ENCODE data around the gene RBX1. TPM values are rescaled to one million over a fixed set of nuclear protein-coding genes. Genes with fewer than 3 reads are reported as not detected.
"Not testable (repeated sequence)": the region's sequence is repeated elsewhere in the genome, so short reads cannot be mapped to it uniquely, and the experiment has no call there.

Gene RBX1
- total RNA-seq (10 to 100 TPM; 52.6 to 65.6 (median 58.2) TPM), polyA plus RNA-seq (102 TPM)
- long read RNA-seq, donor 1, transcript RBX1-201 (5 exons, 1,188 nt), result major isoform, 75 of 92 reads
- long read RNA-seq, donor 1, partial matches to known transcripts, result 1 of 92 reads
- long read RNA-seq, donor 1, other reads (novel, unspliced or antisense), result 15 of 92 reads
- long read RNA-seq, donor 2, transcript RBX1-201 (5 exons, 1,188 nt), result major isoform, 97 of 109 reads
- long read RNA-seq, donor 2, partial matches to known transcripts, result 0 of 109 reads
- long read RNA-seq, donor 2, other reads (novel, unspliced or antisense), result 10 of 109 reads
- long read RNA-seq, donor 3, transcript RBX1-201 (5 exons, 1,188 nt), result major isoform, 50 of 68 reads
- long read RNA-seq, donor 3, partial matches to known transcripts, result 5 of 68 reads
- long read RNA-seq, donor 3, other reads (novel, unspliced or antisense), result 12 of 68 reads
- long read RNA-seq, donor 4, transcript RBX1-201 (5 exons, 1,188 nt), result major isoform, 70 of 80 reads
- long read RNA-seq, donor 4, partial matches to known transcripts, result 2 of 80 reads
- long read RNA-seq, donor 4, other reads (novel, unspliced or antisense), result 6 of 80 reads

- Histone ChIP-seq H3K4me3 (ENCODE audit: low read length) (peak within 1 kb of the TSS; percentile 44), H3K27me3 (ENCODE audit: control insufficient read depth, insufficient read depth) (no peaks in the 10 kb centered on the region), H3K27ac (ENCODE audit: low read length) (peak within 1 kb of the TSS; percentile 95), H3K4me1 (ENCODE audit: control insufficient read depth, insufficient read depth, low read length) (no peaks in the 10 kb centered on the region), H3K9me3 (ENCODE audit: control insufficient read depth, low read length) (no peaks in the 10 kb centered on the region)
- WGBS, result under 1% methylated on average over 86 of the region's 86 CpGs
- DNase-seq (peak; percentile 98 to 99 (median 99)), ATAC-seq (peak; percentile 97)
- intact Hi-C loops (cut with DNase I), result loop anchor here (1.0 to 10.0 kb wide), 5 partner anchors 72 to 144 kb away; partner anchors contain the start of gene EP300 (in 2 of the 4)
These were observed at the start of gene RBX1 for GRCh38 chr22:40950962-40951794. Gene RBX1 (plus strand): TSS chr22:40951378. CDS start chr22:40951399, 21 bp downstream.

DNA sequence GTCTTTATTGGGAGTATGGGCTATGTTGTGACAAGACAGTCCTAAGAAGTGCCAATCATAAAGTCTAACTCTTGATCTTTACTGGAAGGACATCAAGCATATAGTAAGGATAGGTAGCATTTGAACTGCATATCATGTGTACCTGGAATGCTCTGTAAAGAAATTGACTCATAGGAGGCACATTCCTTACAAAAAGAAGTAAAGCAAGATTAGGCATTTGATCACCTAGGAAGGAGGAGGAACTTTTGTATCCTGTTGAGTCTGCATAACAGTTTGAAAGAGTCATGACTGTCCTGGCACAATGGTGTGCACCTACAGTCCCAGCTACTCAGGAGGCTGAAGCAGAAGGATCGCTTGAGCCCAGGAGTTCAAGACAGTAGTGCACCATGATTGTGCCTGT, 47.1 kb upstream of the RBX1 start:
- intact Hi-C loops (cut with DNase I), result no loop called here
- H3K9me3 ChIP-seq (ENCODE audit: control insufficient read depth, low read length), result no peaks in the 10 kb centered on the region
- H3K4me3 ChIP-seq (ENCODE audit: low read length), result no peak overlapping the region
- DNase-seq (no peak), ATAC-seq (no peak)
- WGBS, result 93% methylated on average over 1 of the region's 1 CpG
- H3K4me1 ChIP-seq (ENCODE audit: control insufficient read depth, insufficient read depth, low read length), result no peaks in the 10 kb centered on the region
- no peaks in the 10 kb centered on the region for H3K27me3 ChIP-seq (ENCODE audit: control insufficient read depth, insufficient read depth)
- H3K27ac ChIP-seq (ENCODE audit: low read length), result no peak overlapping the region

DNA sequence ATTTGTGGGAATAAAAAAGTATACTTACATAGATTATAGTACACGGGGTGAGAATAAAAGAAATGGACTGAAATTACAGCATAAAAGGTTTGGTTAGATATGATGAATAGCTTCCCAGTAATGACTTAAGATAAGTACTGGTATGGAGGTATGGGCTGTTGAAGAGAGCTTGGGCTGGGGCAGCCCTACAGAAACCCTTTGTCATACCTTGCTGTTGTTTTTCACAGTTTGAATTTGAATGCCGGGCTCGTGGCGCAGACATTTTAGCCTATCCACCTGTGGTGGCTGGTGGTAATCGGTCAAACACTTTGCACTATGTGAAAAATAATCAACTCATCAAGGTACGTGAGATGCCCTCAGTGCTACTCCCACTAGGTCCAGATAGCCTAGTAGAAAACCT, 42.3 kb upstream of the RBX1 start:
- intact Hi-C loops (cut with DNase I), result no loop called here
- 94% methylated on average over 6 of the region's 6 CpGs for WGBS
- ATAC-seq, result no peak

DNA sequence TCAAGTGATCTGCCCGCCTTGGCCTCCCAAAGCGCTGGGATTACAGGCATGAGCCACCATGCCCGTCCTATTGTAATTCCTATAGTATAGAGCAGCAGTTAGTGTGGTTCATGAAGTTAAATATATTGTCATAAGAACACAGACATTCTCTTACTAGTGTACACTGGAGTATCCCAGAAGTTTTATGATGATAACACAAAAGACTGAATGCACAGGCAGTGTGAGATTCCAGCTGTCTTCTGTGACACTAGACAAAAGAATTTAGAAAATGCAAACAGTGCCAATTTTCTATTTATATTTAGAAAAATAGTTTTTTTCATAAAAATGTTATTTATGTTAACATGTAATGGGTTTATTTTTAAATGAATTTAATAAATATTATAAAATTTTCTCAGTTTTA, 39.4 kb upstream of the RBX1 start:
- no peak overlapping the region for H3K27ac ChIP-seq (ENCODE audit: low read length)
- WGBS, result 86% methylated on average over 3 of the region's 3 CpGs
- no peak for DNase-seq
- no peaks in the 10 kb centered on the region for H3K9me3 ChIP-seq (ENCODE audit: control insufficient read depth, low read length)
- H3K27me3 ChIP-seq (ENCODE audit: control insufficient read depth, insufficient read depth), result no peaks in the 10 kb centered on the region
- no peak for ATAC-seq
- H3K4me1 ChIP-seq (ENCODE audit: control insufficient read depth, insufficient read depth, low read length), result no peaks in the 10 kb centered on the region
- intact Hi-C loops (cut with DNase I), result no loop called here
- H3K4me3 ChIP-seq (ENCODE audit: low read length), result no peak overlapping the region

More for the DNA sequence above, 42.3 kb upstream of the RBX1 start:
- Histone ChIP-seq H3K4me3 (ENCODE audit: low read length) (no peak overlapping the region), H3K4me1 (ENCODE audit: control insufficient read depth, insufficient read depth, low read length) (no peaks in the 10 kb centered on the region), H3K9me3 (ENCODE audit: control insufficient read depth, low read length) (no peaks in the 10 kb centered on the region), H3K27ac (ENCODE audit: low read length) (no peak overlapping the region), H3K27me3 (ENCODE audit: control insufficient read depth, insufficient read depth) (no peaks in the 10 kb centered on the region)
- no peak for DNase-seq

- H3K4me3 ChIP-seq (ENCODE audit: low read length); DNase-seq; H3K9me3 ChIP-seq (ENCODE audit: control insufficient read depth, low read length); intact Hi-C loops (cut with DNase I); H3K27me3 ChIP-seq (ENCODE audit: control insufficient read depth, insufficient read depth); H3K4me1 ChIP-seq (ENCODE audit: control insufficient read depth, insufficient read depth, low read length); ATAC-seq; H3K27ac ChIP-seq (ENCODE audit: low read length): not testable (repeated sequence)
- 97% methylated on average over 6 of the region's 6 CpGs for WGBS
These were observed 38.2 kb upstream of the RBX1 start for GRCh38 chr22:40912987-40913386.

- intact Hi-C loops (cut with DNase I), result no loop called here
- Histone ChIP-seq H3K4me1 (ENCODE audit: control insufficient read depth, insufficient read depth, low read length) (no peaks in the 10 kb centered on the region), H3K27me3 (ENCODE audit: control insufficient read depth, insufficient read depth) (no peaks in the 10 kb centered on the region), H3K4me3 (ENCODE audit: low read length) (no peak overlapping the region), H3K9me3 (ENCODE audit: control insufficient read depth, low read length) (no peaks in the 10 kb centered on the region), H3K27ac (ENCODE audit: low read length) (no peak overlapping the region)
- 85% methylated on average over 5 of the region's 5 CpGs for WGBS
- DNase-seq, result no peak
- ATAC-seq, result no peak
These were observed 31.7 kb upstream of the RBX1 start for GRCh38 chr22:40919446-40919845.

- intact Hi-C loops (cut with DNase I), result loop anchor here in 3 of 4 donors (10.0 kb wide), 1 partner anchor 224 kb away; no protein-coding TSS in a partner anchor
- 87% methylated on average over 9 of the region's 9 CpGs for WGBS
- H3K27me3 ChIP-seq (ENCODE audit: control insufficient read depth, insufficient read depth), result no peaks in the 10 kb centered on the region
- no peak overlapping the region for H3K4me3 ChIP-seq (ENCODE audit: low read length)
- no peak overlapping the region for H3K27ac ChIP-seq (ENCODE audit: low read length)
- H3K9me3 ChIP-seq (ENCODE audit: control insufficient read depth, low read length), result no peaks in the 10 kb centered on the region
- no peaks in the 10 kb centered on the region for H3K4me1 ChIP-seq (ENCODE audit: control insufficient read depth, insufficient read depth, low read length)
- ATAC-seq, result no peak
- no peak for DNase-seq
These were observed 30.7 kb upstream of the RBX1 start for GRCh38 chr22:40920526-40920925.

DNA sequence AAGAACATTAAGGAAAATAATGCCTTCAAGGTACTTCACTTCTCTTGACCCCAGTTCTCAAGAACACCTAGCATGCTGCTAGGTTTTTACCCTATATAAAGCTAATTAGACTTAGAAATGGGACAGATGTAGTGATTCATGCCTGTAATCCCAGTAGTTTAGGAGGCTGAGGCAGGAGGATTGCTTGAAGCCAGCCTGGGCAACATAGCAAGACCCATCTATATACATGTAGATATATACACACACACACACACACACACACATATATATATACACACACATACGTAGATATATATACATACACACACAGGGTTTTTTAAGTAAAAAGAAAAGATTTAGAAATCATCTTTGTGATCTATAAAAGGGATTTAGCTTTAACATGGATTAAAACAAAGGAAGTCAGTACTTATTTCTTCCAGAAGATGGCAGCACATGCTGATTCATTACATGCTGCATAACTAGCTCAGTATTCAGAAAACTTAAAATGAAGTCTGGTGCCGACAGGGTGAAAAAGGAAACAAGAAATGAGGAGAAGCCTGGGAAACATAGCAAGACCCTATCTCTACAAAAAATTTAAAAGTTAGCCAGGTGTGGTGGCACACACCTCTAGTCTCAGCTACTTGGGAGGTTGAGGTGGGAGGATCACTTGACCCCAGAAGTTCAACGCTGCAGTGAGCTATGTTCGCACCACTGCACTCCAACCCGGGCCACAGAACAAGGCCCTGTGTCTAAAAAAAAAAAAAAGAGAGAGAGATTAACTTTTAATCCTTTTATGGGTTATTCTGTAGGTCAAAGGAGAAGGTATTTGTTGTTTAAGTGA, 28.5 kb upstream of the RBX1 start:
- no peak for DNase-seq
- Histone ChIP-seq H3K9me3 (ENCODE audit: control insufficient read depth, low read length) (no peaks in the 10 kb centered on the region), H3K4me1 (ENCODE audit: control insufficient read depth, insufficient read depth, low read length) (no peaks in the 10 kb centered on the region), H3K4me3 (ENCODE audit: low read length) (no peak overlapping the region), H3K27me3 (ENCODE audit: control insufficient read depth, insufficient read depth) (no peaks in the 10 kb centered on the region), H3K27ac (ENCODE audit: low read length) (no peak overlapping the region)
- ATAC-seq, result peak; percentile 75 to 76
- intact Hi-C loops (cut with DNase I), result loop anchor here in 3 of 4 donors (10.0 kb wide), 1 partner anchor 222 kb away; no protein-coding TSS in a partner anchor
- WGBS, result 57% methylated on average over 5 of the region's 5 CpGs

DNA sequence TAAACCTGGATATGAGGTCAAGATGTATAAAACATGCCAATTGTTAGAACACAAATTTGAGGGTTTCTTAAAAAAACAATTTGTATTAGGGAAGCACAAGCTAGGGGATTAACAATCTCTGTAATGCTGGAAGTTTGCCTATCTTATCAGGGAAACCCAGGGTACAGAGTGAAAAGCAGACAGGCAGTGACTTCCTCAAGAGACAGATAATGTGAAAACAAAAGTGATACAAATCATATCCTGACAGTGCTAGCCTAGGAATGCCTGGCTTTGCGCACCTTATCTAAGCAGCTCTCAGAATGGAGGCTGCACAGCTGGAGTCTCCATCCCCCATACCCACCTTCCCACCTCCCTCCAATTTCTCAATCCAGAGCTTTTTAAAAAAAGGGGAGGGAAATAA, 22.5 kb upstream of the RBX1 start:
- no peaks in the 10 kb centered on the region for H3K4me1 ChIP-seq (ENCODE audit: control insufficient read depth, insufficient read depth, low read length)
- no peaks in the 10 kb centered on the region for H3K27me3 ChIP-seq (ENCODE audit: control insufficient read depth, insufficient read depth)
- no peak overlapping the region for H3K27ac ChIP-seq (ENCODE audit: low read length)
- ATAC-seq (peak in 1 of 2 donors; percentile 39), DNase-seq (no peak)
- H3K9me3 ChIP-seq (ENCODE audit: control insufficient read depth, low read length), result no peaks in the 10 kb centered on the region
- WGBS, result 22% methylated on average over 1 of the region's 1 CpG
- intact Hi-C loops (cut with DNase I), result loop anchor here in 3 of 4 donors (10.0 kb wide), 1 partner anchor 216 kb away; no protein-coding TSS in a partner anchor
- H3K4me3 ChIP-seq (ENCODE audit: low read length), result no peak overlapping the region

DNA sequence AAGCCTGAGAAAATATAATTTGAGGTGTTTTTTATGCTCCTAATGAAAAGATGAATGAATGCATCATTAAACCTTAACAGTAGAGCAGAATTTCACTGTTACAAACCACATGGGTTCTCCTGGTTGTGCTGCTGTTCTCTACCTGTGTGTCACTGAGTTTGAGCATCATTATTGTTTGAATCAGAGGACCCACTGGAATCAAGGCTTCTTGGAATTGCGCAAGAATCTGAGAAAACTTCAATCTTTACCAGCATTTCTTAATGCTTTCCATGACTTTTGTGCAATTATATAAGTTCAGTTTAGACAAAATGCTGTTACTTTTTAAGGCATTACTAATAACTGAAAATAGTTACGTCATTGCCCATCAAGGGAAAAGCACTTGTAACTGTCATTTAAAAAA, 18.8 kb upstream of the RBX1 start:
- no peaks in the 10 kb centered on the region for H3K4me1 ChIP-seq (ENCODE audit: control insufficient read depth, insufficient read depth, low read length)

More for the DNA sequence above, 18.8 kb upstream of the RBX1 start:
- WGBS, result 94% methylated on average over 2 of the region's 2 CpGs
- ATAC-seq (no peak), DNase-seq (no peak)
- Histone ChIP-seq H3K4me3 (ENCODE audit: low read length) (no peak overlapping the region), H3K9me3 (ENCODE audit: control insufficient read depth, low read length) (no peaks in the 10 kb centered on the region), H3K27ac (ENCODE audit: low read length) (no peak overlapping the region), H3K27me3 (ENCODE audit: control insufficient read depth, insufficient read depth) (no peaks in the 10 kb centered on the region)
- intact Hi-C loops (cut with DNase I), result no loop called here

All from right cardiac atrium (tissue), 5 donors.